Left colon (tissue), 2 donors: ENCODE measurements around the gene AMPD2. TPM values are rescaled to one million over a fixed set of nuclear protein-coding genes. Genes with fewer than 3 reads are reported as not detected.

ENCODE experiments used
- ATAC-seq: fragments of 200-7000 bp; cut with Tn5 transposase; one replicate; pipeline ENCODE4 v1.9.1; 2020; ENCODE audit warnings: mild to moderate bottlenecking, moderate library complexity
- DNase-seq, 2 donors: peaks; one replicate each; pipeline ENCODE4 v3.0.0-alpha.2; 2020
- intact Hi-C, 2 donors: fragments of 100-400 bp; cut with DNase I in 1 of 2; cut with micrococcal nuclease in 1 of 2; formaldehyde crosslinking; loops; one replicate each; pipeline versions ENCODE4 v1.11.2 to v1.14.0; 2022; cut with DNase I, micrococcal nuclease
- total RNA-seq, 2 donors: library from RNA; stranded (reverse); fragmentation: NEBNext Ultra II Directional; extraction: Animal tissue kit (Norgen Biotek cat#: 25700); gene quantifications; one replicate each; pipeline ENCODE4 v1.2.1, GENCODE V29; 2021
- donor health status: DM: no; HTN: no; CAD: no.
- donor health status: DM: yes; HTN: yes; CAD: no.

AMPD2 gene
- total RNA-seq, 2 donors from 2014 or later = 31.9 to 38.9 TPM

- intact Hi-C loops = loop anchor here (5.0 to 10.0 kb wide), 3 partner anchors 93 to 134 kb away; partner anchors contain the start of gene GNAI3 (in 1 of the 2)
- DNase-seq (peak; percentile 79 to 95), ATAC-seq (peak; percentile 76)
Observed at GRCh38 chr1:109640285-109640865, 20.7 kb downstream of the AMPD2 start.

GRCh38 chr1:109641078-109641740, 21.6 kb downstream of the AMPD2 start:
- no peak for ATAC-seq
- no peak for DNase-seq
- intact Hi-C loops = loop anchor here (5.0 to 10.0 kb wide), 3 partner anchors 94 to 134 kb away; partner anchors contain the start of gene GNAI3 (in 1 of the 2)

- intact Hi-C loops = loop anchor here (5.0 to 10.0 kb wide), 3 partner anchors 95 to 133 kb away; partner anchors contain the start of gene GNAI3 (in 1 of the 2)
- no peak for ATAC-seq
- DNase-seq = no peak
Observed at GRCh38 chr1:109641861-109642260, 22.2 kb downstream of the AMPD2 start.

- DNase-seq (no peak), ATAC-seq (no peak)
- intact Hi-C loops = loop anchor here (5.0 to 10.0 kb wide), 3 partner anchors 95 to 132 kb away; partner anchors contain the start of gene GNAI3 (in 1 of the 2)
Observed at GRCh38 chr1:109642626-109643025, 23.0 kb downstream of the AMPD2 start.

GRCh38 chr1:109643385-109644230, 24.0 kb downstream of the AMPD2 start:
- intact Hi-C loops = loop anchor here (5.0 to 10.0 kb wide), 3 partner anchors 96 to 131 kb away; partner anchors contain the start of gene GNAI3 (in 1 of the 2)
- ATAC-seq = peak; percentile 88
- peak; percentile 78 to 94 for DNase-seq

- ATAC-seq (no peak), DNase-seq (no peak)
- intact Hi-C loops = loop anchor here (5.0 to 10.0 kb wide), 3 partner anchors 97 to 130 kb away; partner anchors contain the start of gene GNAI3 (in 1 of the 2)
Observed at GRCh38 chr1:109644670-109645069, 25.0 kb downstream of the AMPD2 start.

- intact Hi-C loops = loop anchor here in 1 of 2 donors (10.0 kb wide), 1 partner anchor 125 kb away; no protein-coding TSS in a partner anchor
- ATAC-seq (peak; percentile 31), DNase-seq (no peak)
Observed at GRCh38 chr1:109649491-109649914, 29.9 kb downstream of the AMPD2 start.

- intact Hi-C loops = no loop called here
Observed at GRCh38 chr1:109650609-109651008, 31.0 kb downstream of the AMPD2 start.

GRCh38 chr1:109652402-109652801, 32.8 kb downstream of the AMPD2 start:
- intact Hi-C loops = no loop called here
- ATAC-seq = no peak

More at GRCh38 chr1:109650609-109651008, 31.0 kb downstream of the AMPD2 start:
- DNase-seq (no peak), ATAC-seq (no peak)

GRCh38 chr1:109653306-109653705, 33.7 kb downstream of the AMPD2 start:
- no peak for ATAC-seq
- intact Hi-C loops = no loop called here
- no peak for DNase-seq

More at GRCh38 chr1:109652402-109652801, 32.8 kb downstream of the AMPD2 start:
- no peak for DNase-seq

- intact Hi-C loops = no loop called here
- ATAC-seq = no peak
- no peak for DNase-seq
Observed at GRCh38 chr1:109654519-109654918, 34.9 kb downstream of the AMPD2 start.

GRCh38 chr1:109655615-109656519, 36.2 kb downstream of the AMPD2 start, which contains the start of gene GSTM4:
Gene GSTM4, plus strand, starts transcription at chr1:109656099. Its CDS starts 291 bp downstream, at chr1:109656390.
- intact Hi-C loops = no loop called here

GRCh38 chr1:109657395-109657794, 37.8 kb downstream of the AMPD2 start:
- intact Hi-C loops = no loop called here
- DNase-seq (no peak), ATAC-seq (no peak)

More at GRCh38 chr1:109655615-109656519, 36.2 kb downstream of the AMPD2 start, which contains the start of gene GSTM4:
- peak; percentile 91 to 95 for DNase-seq
- peak; percentile 96 for ATAC-seq

GRCh38 chr1:109657970-109658369, 38.3 kb downstream of the AMPD2 start:
- intact Hi-C loops = no loop called here
- no peak for DNase-seq
- no peak for ATAC-seq

- no peak for ATAC-seq
- DNase-seq = no peak
- intact Hi-C loops = no loop called here
Observed at GRCh38 chr1:109658533-109659042, 39.0 kb downstream of the AMPD2 start.

GRCh38 chr1:109659145-109659544, 39.5 kb downstream of the AMPD2 start:
- ATAC-seq = no peak
- intact Hi-C loops = no loop called here

GRCh38 chr1:109659997-109660690, 40.5 kb downstream of the AMPD2 start:
- intact Hi-C loops = no loop called here
- DNase-seq (no peak), ATAC-seq (no peak)

More at GRCh38 chr1:109659145-109659544, 39.5 kb downstream of the AMPD2 start:
- no peak for DNase-seq
